C4-2B (cell line): ENCODE data around the gene MYLK.
A peak's percentile ranks its signal among the peaks of the same experiment; 100 is the strongest.

Experiments used
- H3K27ac ChIP-seq: fragments of 450-650 bp; 2 replicates; pipeline ENCODE4 v1.5.1; 2017
- CTCF ChIP-seq: fragments of 450-650 bp; conservative IDR thresholded peaks from 2 replicates; pipeline ENCODE4 v1.5.1; 2017; ENCODE audit warnings: mild to moderate bottlenecking
- ZFX ChIP-seq: fragments of 450-650 bp; IDR thresholded peaks from 2 replicates; pipeline ENCODE4 v1.6.1; 2017

MYLK gene

GRCh38 chr3:123595396-123596180 lies 288.5 kb downstream of the MYLK start:
- 0 out of 2 replicates have a peak overlapping the region, but pooled peaks have one; percentile 14 for H3K27ac ChIP-seq
- TF ChIP-seq CTCF (no peak), ZFX (no peak)

GRCh38 chr3:123593381-123593780 lies 290.8 kb downstream of the MYLK start:
- TF ChIP-seq ZFX (no peak), CTCF (no peak)
- H3K27ac ChIP-seq, result no peak overlapping the region

- H3K27ac ChIP-seq, result no peak overlapping the region
- TF ChIP-seq ZFX (no peak), CTCF (no peak)
These were observed 293.3 kb downstream of the MYLK start for GRCh38 chr3:123590685-123591450.

GRCh38 chr3:123587401-123587800 lies 296.7 kb downstream of the MYLK start:
- TF ChIP-seq CTCF (no peak), ZFX (no peak)
- no peak overlapping the region for H3K27ac ChIP-seq

GRCh38 chr3:123586968-123587367 lies 297.2 kb downstream of the MYLK start:
- TF ChIP-seq CTCF (no peak), ZFX (no peak)
- H3K27ac ChIP-seq, result no peak overlapping the region

- peak overlapping the region; percentile 81 for H3K27ac ChIP-seq
- TF ChIP-seq ZFX (no peak), CTCF (no peak)
These were observed 298.0 kb downstream of the MYLK start for GRCh38 chr3:123586131-123586530.
